ENCODE data around the gene GRN. TPM values are rescaled to one million over a fixed set of nuclear protein-coding genes. Genes with fewer than 3 reads are reported as not detected.

GRN gene
- 207 and 227 TPM in 2 replicates for polyA plus RNA-seq (2013)

- Histone ChIP-seq H2BK5ac (ENCODE audit: low read depth, low read length, poor library complexity) (no peak within 1 kb of the TSS), H3K79me1 (ENCODE audit: low read length) (peaks cover 3% of the 10 kb centered on the region), H4K12ac (ENCODE audit: low read depth, low read length) (peak within 1 kb of the TSS; percentile 34), H3K4me3 (ENCODE audit: low read depth, low read length) (peak within 1 kb of the TSS; percentile 74), H3K27me3 (ENCODE audit: insufficient read depth, low read length) (no peaks in the 10 kb centered on the region), H3K79me2 (ENCODE audit: control insufficient read depth, insufficient read depth, low read length, poor library complexity) (no peaks in the 10 kb centered on the region), H3K9me3 (ENCODE audit: insufficient read depth, low read depth, low read length) (peaks cover 1% of the 10 kb centered on the region), H2AK5ac (ENCODE audit: low read length) (peak within 1 kb of the TSS; percentile 17), H3K27ac (ENCODE audit: low read depth, low read length) (peak within 1 kb of the TSS; percentile 20), H3K14ac (ENCODE audit: low read length) (peak within 1 kb of the TSS; percentile 74), H2BK12ac (ENCODE audit: low read length) (no peak within 1 kb of the TSS), H3K36me3 (ENCODE audit: control insufficient read depth in 1 of 2, insufficient read depth in 2 of 2, low read length in 2 of 2) (peaks cover 11 to 15% of the 10 kb centered on the region in 2 experiments), H3K4ac (ENCODE audit: low read depth, low read length) (peak within 1 kb of the TSS; percentile 59), H4K91ac (ENCODE audit: low read depth, low read length) (peak within 1 kb of the TSS; percentile 63), H2AFZ (ENCODE audit: insufficient read depth, low read length, poor library complexity) (peak within 1 kb of the TSS; percentile 62), H3K9ac (ENCODE audit: low read length) (peak within 1 kb of the TSS; percentile 82), H3K4me2 (ENCODE audit: low read length) (peak within 1 kb of the TSS; percentile 97), H4K8ac (ENCODE audit: low read depth, low read length) (peak within 1 kb of the TSS; percentile 79), H3K4me1 (ENCODE audit: control insufficient read depth in 1 of 2, insufficient read depth in 2 of 2, low read length in 2 of 2) (peaks cover 3 to 7% of the 10 kb centered on the region in 2 experiments), H3K18ac (ENCODE audit: low read length) (peak within 1 kb of the TSS; percentile 71), H3K23ac (ENCODE audit: low read length) (no peak within 1 kb of the TSS), H2BK120ac (ENCODE audit: insufficient read depth, low read length, poor library complexity) (peak within 1 kb of the TSS; percentile 43)
- DNase-seq: peak; percentile 97 to 99
- WGBS (ENCODE audit: extremely low coverage, insufficient coverage, insufficient read length): no CpG with 5 or more reads among the region's 26 CpGs
Measured at GRCh38 chr17:44344939-44345453, at the start of gene GRN. Gene GRN, plus strand, starts transcription at chr17:44345302. Its CDS starts 3,863 bp downstream, at chr17:44349165.

- WGBS (ENCODE audit: extremely low coverage, insufficient coverage, insufficient read length): no CpG with 5 or more reads among the region's 3 CpGs
Measured at GRCh38 chr17:44297975-44298374, 47.1 kb upstream of the GRN start.

GRCh38 chr17:44304651-44305050, 40.5 kb upstream of the GRN start:
- Histone ChIP-seq H3K9me3 (ENCODE audit: insufficient read depth, low read depth, low read length) (no peaks in the 10 kb centered on the region), H2BK120ac (ENCODE audit: insufficient read depth, low read length, poor library complexity) (no peak overlapping the region), H4K8ac (ENCODE audit: low read depth, low read length) (no peak overlapping the region), H2BK12ac (ENCODE audit: low read length) (no peak overlapping the region), H3K4ac (ENCODE audit: low read depth, low read length) (no peak overlapping the region), H3K79me2 (ENCODE audit: control insufficient read depth, insufficient read depth, low read length, poor library complexity) (no peaks in the 10 kb centered on the region), H3K9ac (ENCODE audit: low read length) (no peak overlapping the region), H2BK5ac (ENCODE audit: low read depth, low read length, poor library complexity) (no peak overlapping the region), H2AFZ (ENCODE audit: insufficient read depth, low read length, poor library complexity) (no peak overlapping the region), H3K36me3 (ENCODE audit: control insufficient read depth in 1 of 2, insufficient read depth in 2 of 2, low read length in 2 of 2) (no peaks in the 10 kb centered on the region), H3K23ac (ENCODE audit: low read length) (no peak overlapping the region), H3K4me1 (ENCODE audit: control insufficient read depth in 1 of 2, insufficient read depth in 2 of 2, low read length in 2 of 2) (peaks cover 7 to 9% of the 10 kb centered on the region in 2 experiments), H3K4me2 (ENCODE audit: low read length) (no peak overlapping the region), H3K27ac (ENCODE audit: low read depth, low read length) (no peak overlapping the region), H2AK5ac (ENCODE audit: low read length) (no peak overlapping the region), H3K4me3 (ENCODE audit: low read depth, low read length) (no peak overlapping the region), H3K27me3 (ENCODE audit: insufficient read depth, low read length) (no peaks in the 10 kb centered on the region), H3K14ac (ENCODE audit: low read length) (no peak overlapping the region), H3K79me1 (ENCODE audit: low read length) (no peaks in the 10 kb centered on the region), H4K91ac (ENCODE audit: low read depth, low read length) (no peak overlapping the region), H4K12ac (ENCODE audit: low read depth, low read length) (no peak overlapping the region), H3K18ac (ENCODE audit: low read length) (no peak overlapping the region)
- DNase-seq: no peak

More at GRCh38 chr17:44297975-44298374, 47.1 kb upstream of the GRN start:
- H4K12ac ChIP-seq (ENCODE audit: low read depth, low read length): no peak overlapping the region
- H2BK5ac ChIP-seq (ENCODE audit: low read depth, low read length, poor library complexity): no peak overlapping the region
- H3K79me2 ChIP-seq (ENCODE audit: control insufficient read depth, insufficient read depth, low read length, poor library complexity): no peaks in the 10 kb centered on the region
- H3K27ac ChIP-seq (ENCODE audit: low read depth, low read length): no peak overlapping the region
- H3K27me3 ChIP-seq (ENCODE audit: insufficient read depth, low read length): no peaks in the 10 kb centered on the region
- no peak overlapping the region for H4K91ac ChIP-seq (ENCODE audit: low read depth, low read length)
- no peak overlapping the region for H3K18ac ChIP-seq (ENCODE audit: low read length)
- no peak overlapping the region for H2BK120ac ChIP-seq (ENCODE audit: insufficient read depth, low read length, poor library complexity)
- no peak overlapping the region for H3K4ac ChIP-seq (ENCODE audit: low read depth, low read length)
- H3K14ac ChIP-seq (ENCODE audit: low read length): no peak overlapping the region
- no peak overlapping the region for H3K9ac ChIP-seq (ENCODE audit: low read length)
- no peak overlapping the region for H2AK5ac ChIP-seq (ENCODE audit: low read length)
- no peak overlapping the region for H3K4me2 ChIP-seq (ENCODE audit: low read length)
- H3K4me1 ChIP-seq (ENCODE audit: control insufficient read depth in 1 of 2, insufficient read depth in 2 of 2, low read length in 2 of 2): no peaks in the 10 kb centered on the region
- no peaks in the 10 kb centered on the region for H3K79me1 ChIP-seq (ENCODE audit: low read length)
- H3K23ac ChIP-seq (ENCODE audit: low read length): no peak overlapping the region
- H3K36me3 ChIP-seq (ENCODE audit: control insufficient read depth in 1 of 2, insufficient read depth in 2 of 2, low read length in 2 of 2): no peaks in the 10 kb centered on the region
- H2AFZ ChIP-seq (ENCODE audit: insufficient read depth, low read length, poor library complexity): no peak overlapping the region
- H2BK12ac ChIP-seq (ENCODE audit: low read length): no peak overlapping the region
- H3K4me3 ChIP-seq (ENCODE audit: low read depth, low read length): no peak overlapping the region
- peak; percentile 77 to 91 for DNase-seq
- H3K9me3 ChIP-seq (ENCODE audit: insufficient read depth, low read depth, low read length): peaks cover 3% of the 10 kb centered on the region
- no peak overlapping the region for H4K8ac ChIP-seq (ENCODE audit: low read depth, low read length)

- H3K27me3 ChIP-seq (ENCODE audit: insufficient read depth, low read length): no peaks in the 10 kb centered on the region
- no peak overlapping the region for H3K23ac ChIP-seq (ENCODE audit: low read length)
Measured at GRCh38 chr17:44307387-44308186, 37.5 kb upstream of the GRN start.

More at GRCh38 chr17:44307387-44308186, 37.5 kb upstream of the GRN start:
- Histone ChIP-seq H4K8ac (ENCODE audit: low read depth, low read length) (no peak overlapping the region), H3K4ac (ENCODE audit: low read depth, low read length) (no peak overlapping the region), H3K4me2 (ENCODE audit: low read length) (peak overlapping the region; percentile 94), H3K4me1 (ENCODE audit: control insufficient read depth in 1 of 2, insufficient read depth in 2 of 2, low read length in 2 of 2) (peaks cover 7 to 9% of the 10 kb centered on the region in 2 experiments), H4K12ac (ENCODE audit: low read depth, low read length) (no peak overlapping the region), H2AK5ac (ENCODE audit: low read length) (no peak overlapping the region), H3K14ac (ENCODE audit: low read length) (no peak overlapping the region), H3K4me3 (ENCODE audit: low read depth, low read length) (no peak overlapping the region), H3K18ac (ENCODE audit: low read length) (no peak overlapping the region), H3K79me2 (ENCODE audit: control insufficient read depth, insufficient read depth, low read length, poor library complexity) (no peaks in the 10 kb centered on the region), H4K91ac (ENCODE audit: low read depth, low read length) (no peak overlapping the region), H3K27ac (ENCODE audit: low read depth, low read length) (no peak overlapping the region), H2BK120ac (ENCODE audit: insufficient read depth, low read length, poor library complexity) (no peak overlapping the region), H2BK5ac (ENCODE audit: low read depth, low read length, poor library complexity) (no peak overlapping the region), H3K79me1 (ENCODE audit: low read length) (no peaks in the 10 kb centered on the region), H2BK12ac (ENCODE audit: low read length) (no peak overlapping the region), H2AFZ (ENCODE audit: insufficient read depth, low read length, poor library complexity) (no peak overlapping the region), H3K9ac (ENCODE audit: low read length) (no peak overlapping the region), H3K9me3 (ENCODE audit: insufficient read depth, low read depth, low read length) (peaks cover 3% of the 10 kb centered on the region), H3K36me3 (ENCODE audit: control insufficient read depth in 1 of 2, insufficient read depth in 2 of 2, low read length in 2 of 2) (no peaks in the 10 kb centered on the region)
- no CpG with 5 or more reads among the region's 26 CpGs for WGBS (ENCODE audit: extremely low coverage, insufficient coverage, insufficient read length)
- peak; percentile 18 to 52 for DNase-seq
